ENCODE results near the gene RAD51B.

GRCh38 chr14:68607867-68608573, 788.4 kb downstream of the RAD51B start:
- TF ChIP-seq CTCF (IDR thresholded peaks at IDR 0.05), result no peak
- no peak for TF ChIP-seq ZNF121 (CRISPR knock-in tag; IDR thresholded peaks at IDR 0.05)
- TF ChIP-seq EMX1 (CRISPR knock-in tag; IDR thresholded peaks at IDR 0.05), result no peak
- TF ChIP-seq SP1 (CRISPR knock-in tag; conservative IDR thresholded peaks at IDR 0.05), result no peak
- no peak for TF ChIP-seq CREB1 (CRISPR knock-in tag; IDR thresholded peaks at IDR 0.05)
- no peak for TF ChIP-seq NR3C1 (CRISPR knock-in tag; conservative IDR thresholded peaks at IDR 0.05; ENCODE audit: low read depth)
- no peak for TF ChIP-seq ZNF263 (CRISPR knock-in tag; IDR thresholded peaks at IDR 0.05; ENCODE audit: low read depth)
- TF ChIP-seq TCF7 (CRISPR knock-in tag; IDR thresholded peaks at IDR 0.05; ENCODE audit: low read depth), result no peak
- no peak for TF ChIP-seq ATF3 (CRISPR knock-in tag; conservative IDR thresholded peaks at IDR 0.05)
- TF ChIP-seq USF2 (CRISPR knock-in tag; IDR thresholded peaks at IDR 0.05), result no peak
- TF ChIP-seq MAX (CRISPR knock-in tag; IDR thresholded peaks at IDR 0.05), result no peak
- TF ChIP-seq NFYB (CRISPR knock-in tag; conservative IDR thresholded peaks at IDR 0.05; ENCODE audit: low read depth), result no peak
- TF ChIP-seq USF1 (CRISPR knock-in tag; IDR thresholded peaks at IDR 0.05), result no peak
